ENCODE results near the gene IL1RAPL2. TPM values are rescaled to one million over a fixed set of nuclear protein-coding genes. Genes with fewer than 3 reads are reported as not detected.
"Not testable (repeated sequence)": the region's sequence is repeated elsewhere in the genome, so short reads cannot be mapped to it uniquely, and the experiment has no call there.

The IL1RAPL2 gene
- total RNA-seq, 4 donors from 2014 or later, result not detected

GRCh38 chrX:105765691-105766090, 1199.7 kb downstream of the IL1RAPL2 start:
- Histone ChIP-seq H3K27me3 (peaks cover 0 to 3% (median 0%) of the 10 kb centered on the region in 3 donors), H3K36me3 (no peaks in the 10 kb centered on the region), H3K27ac (no peak overlapping the region), H3K4me3 (no peak overlapping the region), H3K9me3 (no peaks in the 10 kb centered on the region), H3K4me1 (no peaks in the 10 kb centered on the region)
- no peak for TF ChIP-seq POLR2A (IDR thresholded peaks at IDR 0.05)
- TF ChIP-seq CTCF (IDR thresholded peaks at IDR 0.05 in 4 of 5, conservative IDR thresholded peaks at IDR 0.05 in 1 of 5), result no peak
- in situ Hi-C loops (cut with MboI; ENCODE audit: low sequenced_read_pairs in 4 of 4), result no loop called here
- intact Hi-C loops (cut with DNase I; ENCODE audit: low total_unique reads), result no loop called here
- ATAC-seq (no peak), DNase-seq (no peak)

- in situ Hi-C loops (cut with MboI; ENCODE audit: low sequenced_read_pairs in 4 of 4), result no loop called here
- intact Hi-C loops (cut with DNase I; ENCODE audit: low total_unique reads), result no loop called here
- no peaks in the 10 kb centered on the region for H3K36me3 ChIP-seq
- no peak overlapping the region for H3K27ac ChIP-seq
- H3K9me3 ChIP-seq, result no peaks in the 10 kb centered on the region
- H3K27me3 ChIP-seq, result peaks cover 0 to 3% (median 0%) of the 10 kb centered on the region in 3 donors
- DNase-seq (no peak), ATAC-seq (no peak)
- TF ChIP-seq CTCF (IDR thresholded peaks at IDR 0.05 in 4 of 5, conservative IDR thresholded peaks at IDR 0.05 in 1 of 5), result no peak
- no peak for TF ChIP-seq POLR2A (IDR thresholded peaks at IDR 0.05)
- no peaks in the 10 kb centered on the region for H3K4me1 ChIP-seq
- H3K4me3 ChIP-seq, result no peak overlapping the region
These were observed 1207.8 kb downstream of the IL1RAPL2 start for GRCh38 chrX:105773801-105774200.

- in situ Hi-C loops (cut with MboI; ENCODE audit: low sequenced_read_pairs in 4 of 4) (no loop called here), intact Hi-C loops (cut with DNase I; ENCODE audit: low total_unique reads) (no loop called here)
- ATAC-seq, result no peak
These were observed 1209.7 kb downstream of the IL1RAPL2 start for GRCh38 chrX:105775679-105776078.

GRCh38 chrX:105781804-105782203, 1215.8 kb downstream of the IL1RAPL2 start:
- Histone ChIP-seq H3K4me3 (no peak overlapping the region), H3K36me3 (no peaks in the 10 kb centered on the region), H3K4me1 (no peaks in the 10 kb centered on the region), H3K27ac (no peak overlapping the region), H3K9me3 (no peaks in the 10 kb centered on the region), H3K27me3 (peaks cover 0 to 4% (median 0%) of the 10 kb centered on the region in 3 donors)
- intact Hi-C loops (cut with DNase I; ENCODE audit: low total_unique reads), result no loop called here
- in situ Hi-C loops (cut with MboI; ENCODE audit: low sequenced_read_pairs in 4 of 4), result no loop called here
- ATAC-seq (no peak), DNase-seq (no peak)
- no peak for TF ChIP-seq POLR2A (IDR thresholded peaks at IDR 0.05)
- TF ChIP-seq CTCF (IDR thresholded peaks at IDR 0.05 in 4 of 5, conservative IDR thresholded peaks at IDR 0.05 in 1 of 5), result no peak

More at GRCh38 chrX:105775679-105776078, 1209.7 kb downstream of the IL1RAPL2 start:
- Histone ChIP-seq H3K4me3 (no peak overlapping the region), H3K27ac (no peak overlapping the region), H3K4me1 (no peaks in the 10 kb centered on the region), H3K9me3 (no peaks in the 10 kb centered on the region), H3K36me3 (no peaks in the 10 kb centered on the region), H3K27me3 (no peaks in the 10 kb centered on the region)
- no peak for DNase-seq
- TF ChIP-seq POLR2A (IDR thresholded peaks at IDR 0.05), result no peak
- TF ChIP-seq CTCF (IDR thresholded peaks at IDR 0.05 in 4 of 5, conservative IDR thresholded peaks at IDR 0.05 in 1 of 5), result no peak

- DNase-seq; H3K9me3 ChIP-seq; H3K4me3 ChIP-seq; H3K27me3 ChIP-seq; intact Hi-C loops (cut with DNase I; ENCODE audit: low total_unique reads); H3K4me1 ChIP-seq; in situ Hi-C loops (cut with MboI; ENCODE audit: low sequenced_read_pairs in 4 of 4); H3K27ac ChIP-seq; ATAC-seq; H3K36me3 ChIP-seq: not testable (repeated sequence)
These were observed 1230.9 kb downstream of the IL1RAPL2 start for GRCh38 chrX:105796877-105797276.
